H1 (cell line): ENCODE data around the gene GNS. TPM values are rescaled to one million over a fixed set of nuclear protein-coding genes. Genes with fewer than 3 reads are reported as not detected.

Experiments
- CEBPB ChIP-seq: IDR thresholded peaks from 2 replicates; pipeline ENCODE4 v1.6.1; 2012; ENCODE audit warnings: low read depth, low read length
- KDM1A ChIP-seq: fragments of 200-600, 300-600 bp; sonication (generic); IDR thresholded peaks from 2 replicates; pipeline ENCODE4 v1.7.1; 2016; ENCODE audit warnings: mild to moderate bottlenecking, low read length, borderline replicate concordance
- KDM4A ChIP-seq: IDR thresholded peaks from one replicate; pipeline ENCODE4 v1.7.1; 2012; ENCODE audit warnings: low read depth, mild to moderate bottlenecking, moderate library complexity, low read length, inconsistent platforms; ENCODE audit not compliant: severe bottlenecking
- RFX5 ChIP-seq: IDR thresholded peaks from 2 replicates; pipeline ENCODE4 v1.6.1; 2011; ENCODE audit warnings: low read depth, low read length, improper control_type of control experiment, borderline replicate concordance
- SP4 ChIP-seq: IDR thresholded peaks from 2 replicates; pipeline ENCODE4 v1.6.1; 2012; ENCODE audit warnings: low read length, inconsistent platforms
- SRF ChIP-seq: IDR thresholded peaks from 2 replicates; pipeline ENCODE4 v1.6.1; 2011; ENCODE audit warnings: mild to moderate bottlenecking, low read depth, low read length, moderate library complexity
- polyA plus RNA-seq, 7 experiments: library from polyadenylated mRNA; depleted of rRNA in 3 of 7; stranded (reverse) in 5 of 7; unstranded in 2 of 7; fragments of >200 nt in 5 of 7; fragments of 200-250 nt in 2 of 7; gene quantifications; 1 replicate in 5 of 7; 2 replicates in 1 of 7; 4 replicates in 1 of 7; pipeline versions ENCODE4 v1.2.1 to v1.2.3, GENCODE V29; 2011 to 2013; ENCODE audit warnings: missing spikeins in 2 of 7, mixed read lengths in 2 of 7
- total RNA-seq: library from RNA; stranded (reverse); fragmentation: NEBNext Ultra II Directional; extraction: Animal tissue kit (Norgen Biotek cat#: 25700); gene quantifications from 2 replicates; pipeline ENCODE4 v1.2.1, GENCODE V29; 2021
- TF ChIP-seq, protein P1 (sequence below): fragments of 300-600 bp; sonication (generic); IDR thresholded peaks from 2 replicates; pipeline ENCODE4 v1.7.1; 2012; ENCODE audit warnings: low read length, moderate library complexity, mild to moderate bottlenecking, inconsistent platforms; ENCODE audit not compliant: insufficient replicate concordance
- TF ChIP-seq, protein P2 (sequence below): IDR thresholded peaks from 2 replicates; pipeline ENCODE4 v1.6.1; 2012; ENCODE audit warnings: inconsistent platforms
- TF ChIP-seq, protein P3 (sequence below): IDR thresholded peaks from 2 replicates; pipeline ENCODE4 v1.6.1; 2011; ENCODE audit warnings: low read length, improper control_type of control experiment

Gene GNS
- total and polyA plus RNA-seq, 2 of the 8 experiments (the other 6 are each of a cell fraction or from before 2014, with no cell fraction given), result 16.0 to 28.5 TPM

DNA sequence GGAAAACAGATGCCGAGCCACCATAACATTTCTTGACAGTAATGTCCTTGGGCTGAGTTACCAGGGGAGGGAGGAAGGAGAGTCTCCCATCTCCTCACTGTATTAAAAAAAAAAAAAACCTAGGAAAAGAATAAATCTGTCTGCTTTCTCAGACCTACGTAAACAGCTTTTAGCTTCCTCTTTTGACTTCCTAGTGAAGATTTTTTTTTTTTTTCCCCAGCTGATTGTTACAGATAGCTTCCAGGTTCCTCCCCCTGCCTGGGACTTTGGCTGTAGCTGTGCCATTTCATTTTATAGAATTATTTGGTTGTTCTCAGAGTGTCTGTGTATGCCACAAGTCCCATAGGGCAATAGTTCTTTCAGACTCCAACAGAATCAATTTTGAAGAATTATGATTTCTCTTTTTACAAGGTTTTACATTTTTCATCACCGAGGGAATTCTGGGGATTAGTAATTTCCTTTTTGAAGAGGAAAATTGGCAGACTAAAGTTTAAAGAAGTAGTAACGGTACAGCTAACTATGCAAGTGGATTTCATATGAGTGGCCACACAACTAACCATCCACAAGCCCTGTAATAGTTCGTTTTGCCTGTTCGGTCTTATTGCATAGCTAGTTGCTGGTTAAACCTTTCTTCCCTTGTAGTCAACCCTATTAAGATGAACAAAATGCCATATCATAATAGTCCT lies 23.1 kb upstream of the GNS start (continued):
- TF ChIP-seq, protein P1, sequence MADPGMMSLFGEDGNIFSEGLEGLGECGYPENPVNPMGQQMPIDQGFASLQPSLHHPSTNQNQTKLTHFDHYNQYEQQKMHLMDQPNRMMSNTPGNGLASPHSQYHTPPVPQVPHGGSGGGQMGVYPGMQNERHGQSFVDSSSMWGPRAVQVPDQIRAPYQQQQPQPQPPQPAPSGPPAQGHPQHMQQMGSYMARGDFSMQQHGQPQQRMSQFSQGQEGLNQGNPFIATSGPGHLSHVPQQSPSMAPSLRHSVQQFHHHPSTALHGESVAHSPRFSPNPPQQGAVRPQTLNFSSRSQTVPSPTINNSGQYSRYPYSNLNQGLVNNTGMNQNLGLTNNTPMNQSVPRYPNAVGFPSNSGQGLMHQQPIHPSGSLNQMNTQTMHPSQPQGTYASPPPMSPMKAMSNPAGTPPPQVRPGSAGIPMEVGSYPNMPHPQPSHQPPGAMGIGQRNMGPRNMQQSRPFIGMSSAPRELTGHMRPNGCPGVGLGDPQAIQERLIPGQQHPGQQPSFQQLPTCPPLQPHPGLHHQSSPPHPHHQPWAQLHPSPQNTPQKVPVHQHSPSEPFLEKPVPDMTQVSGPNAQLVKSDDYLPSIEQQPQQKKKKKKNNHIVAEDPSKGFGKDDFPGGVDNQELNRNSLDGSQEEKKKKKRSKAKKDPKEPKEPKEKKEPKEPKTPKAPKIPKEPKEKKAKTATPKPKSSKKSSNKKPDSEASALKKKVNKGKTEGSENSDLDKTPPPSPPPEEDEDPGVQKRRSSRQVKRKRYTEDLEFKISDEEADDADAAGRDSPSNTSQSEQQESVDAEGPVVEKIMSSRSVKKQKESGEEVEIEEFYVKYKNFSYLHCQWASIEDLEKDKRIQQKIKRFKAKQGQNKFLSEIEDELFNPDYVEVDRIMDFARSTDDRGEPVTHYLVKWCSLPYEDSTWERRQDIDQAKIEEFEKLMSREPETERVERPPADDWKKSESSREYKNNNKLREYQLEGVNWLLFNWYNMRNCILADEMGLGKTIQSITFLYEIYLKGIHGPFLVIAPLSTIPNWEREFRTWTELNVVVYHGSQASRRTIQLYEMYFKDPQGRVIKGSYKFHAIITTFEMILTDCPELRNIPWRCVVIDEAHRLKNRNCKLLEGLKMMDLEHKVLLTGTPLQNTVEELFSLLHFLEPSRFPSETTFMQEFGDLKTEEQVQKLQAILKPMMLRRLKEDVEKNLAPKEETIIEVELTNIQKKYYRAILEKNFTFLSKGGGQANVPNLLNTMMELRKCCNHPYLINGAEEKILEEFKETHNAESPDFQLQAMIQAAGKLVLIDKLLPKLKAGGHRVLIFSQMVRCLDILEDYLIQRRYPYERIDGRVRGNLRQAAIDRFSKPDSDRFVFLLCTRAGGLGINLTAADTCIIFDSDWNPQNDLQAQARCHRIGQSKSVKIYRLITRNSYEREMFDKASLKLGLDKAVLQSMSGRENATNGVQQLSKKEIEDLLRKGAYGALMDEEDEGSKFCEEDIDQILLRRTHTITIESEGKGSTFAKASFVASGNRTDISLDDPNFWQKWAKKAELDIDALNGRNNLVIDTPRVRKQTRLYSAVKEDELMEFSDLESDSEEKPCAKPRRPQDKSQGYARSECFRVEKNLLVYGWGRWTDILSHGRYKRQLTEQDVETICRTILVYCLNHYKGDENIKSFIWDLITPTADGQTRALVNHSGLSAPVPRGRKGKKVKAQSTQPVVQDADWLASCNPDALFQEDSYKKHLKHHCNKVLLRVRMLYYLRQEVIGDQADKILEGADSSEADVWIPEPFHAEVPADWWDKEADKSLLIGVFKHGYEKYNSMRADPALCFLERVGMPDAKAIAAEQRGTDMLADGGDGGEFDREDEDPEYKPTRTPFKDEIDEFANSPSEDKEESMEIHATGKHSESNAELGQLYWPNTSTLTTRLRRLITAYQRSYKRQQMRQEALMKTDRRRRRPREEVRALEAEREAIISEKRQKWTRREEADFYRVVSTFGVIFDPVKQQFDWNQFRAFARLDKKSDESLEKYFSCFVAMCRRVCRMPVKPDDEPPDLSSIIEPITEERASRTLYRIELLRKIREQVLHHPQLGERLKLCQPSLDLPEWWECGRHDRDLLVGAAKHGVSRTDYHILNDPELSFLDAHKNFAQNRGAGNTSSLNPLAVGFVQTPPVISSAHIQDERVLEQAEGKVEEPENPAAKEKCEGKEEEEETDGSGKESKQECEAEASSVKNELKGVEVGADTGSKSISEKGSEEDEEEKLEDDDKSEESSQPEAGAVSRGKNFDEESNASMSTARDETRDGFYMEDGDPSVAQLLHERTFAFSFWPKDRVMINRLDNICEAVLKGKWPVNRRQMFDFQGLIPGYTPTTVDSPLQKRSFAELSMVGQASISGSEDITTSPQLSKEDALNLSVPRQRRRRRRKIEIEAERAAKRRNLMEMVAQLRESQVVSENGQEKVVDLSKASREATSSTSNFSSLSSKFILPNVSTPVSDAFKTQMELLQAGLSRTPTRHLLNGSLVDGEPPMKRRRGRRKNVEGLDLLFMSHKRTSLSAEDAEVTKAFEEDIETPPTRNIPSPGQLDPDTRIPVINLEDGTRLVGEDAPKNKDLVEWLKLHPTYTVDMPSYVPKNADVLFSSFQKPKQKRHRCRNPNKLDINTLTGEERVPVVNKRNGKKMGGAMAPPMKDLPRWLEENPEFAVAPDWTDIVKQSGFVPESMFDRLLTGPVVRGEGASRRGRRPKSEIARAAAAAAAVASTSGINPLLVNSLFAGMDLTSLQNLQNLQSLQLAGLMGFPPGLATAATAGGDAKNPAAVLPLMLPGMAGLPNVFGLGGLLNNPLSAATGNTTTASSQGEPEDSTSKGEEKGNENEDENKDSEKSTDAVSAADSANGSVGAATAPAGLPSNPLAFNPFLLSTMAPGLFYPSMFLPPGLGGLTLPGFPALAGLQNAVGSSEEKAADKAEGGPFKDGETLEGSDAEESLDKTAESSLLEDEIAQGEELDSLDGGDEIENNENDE, result no peak
- TF ChIP-seq CEBPB (no peak), SRF (no peak), KDM1A (no peak), SP4 (no peak), RFX5 (no peak), KDM4A (no peak)
- TF ChIP-seq, protein P2, sequence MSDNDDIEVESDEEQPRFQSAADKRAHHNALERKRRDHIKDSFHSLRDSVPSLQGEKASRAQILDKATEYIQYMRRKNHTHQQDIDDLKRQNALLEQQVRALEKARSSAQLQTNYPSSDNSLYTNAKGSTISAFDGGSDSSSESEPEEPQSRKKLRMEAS, result no peak
- TF ChIP-seq, protein P3, sequence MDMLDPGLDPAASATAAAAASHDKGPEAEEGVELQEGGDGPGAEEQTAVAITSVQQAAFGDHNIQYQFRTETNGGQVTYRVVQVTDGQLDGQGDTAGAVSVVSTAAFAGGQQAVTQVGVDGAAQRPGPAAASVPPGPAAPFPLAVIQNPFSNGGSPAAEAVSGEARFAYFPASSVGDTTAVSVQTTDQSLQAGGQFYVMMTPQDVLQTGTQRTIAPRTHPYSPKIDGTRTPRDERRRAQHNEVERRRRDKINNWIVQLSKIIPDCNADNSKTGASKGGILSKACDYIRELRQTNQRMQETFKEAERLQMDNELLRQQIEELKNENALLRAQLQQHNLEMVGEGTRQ, result no peak
- TF ChIP-seq, all 59 proteins: peak for 0
